ENCODE measurements around the gene SYNPO.

The SYNPO gene

DNA sequence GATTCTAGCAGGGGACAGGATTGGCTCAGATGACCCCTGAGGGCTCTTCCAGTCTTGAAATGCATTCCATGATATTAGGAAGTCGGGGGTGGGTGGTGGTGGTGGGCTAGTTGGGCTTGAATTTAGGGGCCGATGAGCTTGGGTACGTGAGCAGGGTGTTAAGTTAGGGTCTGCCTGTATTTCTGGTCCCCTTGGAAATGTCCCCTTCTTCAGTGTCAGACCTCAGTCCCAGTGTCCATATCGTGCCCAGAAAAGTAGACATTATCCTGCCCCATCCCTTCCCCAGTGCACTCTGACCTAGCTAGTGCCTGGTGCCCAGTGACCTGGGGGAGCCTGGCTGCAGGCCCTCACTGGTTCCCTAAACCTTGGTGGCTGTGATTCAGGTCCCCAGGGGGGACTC lies 17.7 kb downstream of the SYNPO start:
- TF ChIP-seq CTCF (IDR thresholded peaks at IDR 0.05; ENCODE audit: low read depth, low read length, missing control alignments): no peak
- no peak for DNase-seq (ENCODE audit: low read depth)
- H3K4me3 ChIP-seq (ENCODE audit: low read depth, low read length): no peak overlapping the region

- no peak for TF ChIP-seq CTCF (IDR thresholded peaks at IDR 0.05; ENCODE audit: low read depth, low read length, missing control alignments)
- no peak for DNase-seq (ENCODE audit: low read depth)
- no peak overlapping the region for H3K4me3 ChIP-seq (ENCODE audit: low read depth, low read length)
These were observed 18.3 kb downstream of the SYNPO start for GRCh38 chr5:150658699-150659265.

- DNase-seq (ENCODE audit: low read depth): no peak
- no peak overlapping the region for H3K4me3 ChIP-seq (ENCODE audit: low read depth, low read length)
- no peak for TF ChIP-seq CTCF (IDR thresholded peaks at IDR 0.05; ENCODE audit: low read depth, low read length, missing control alignments)
These were observed 19.1 kb downstream of the SYNPO start for GRCh38 chr5:150659360-150660107.

GRCh38 chr5:150660108-150660831 lies 19.8 kb downstream of the SYNPO start:
- DNase-seq (ENCODE audit: low read depth): no peak
- H3K4me3 ChIP-seq (ENCODE audit: low read depth, low read length): no peak overlapping the region
- no peak for TF ChIP-seq CTCF (IDR thresholded peaks at IDR 0.05; ENCODE audit: low read depth, low read length, missing control alignments)

DNA sequence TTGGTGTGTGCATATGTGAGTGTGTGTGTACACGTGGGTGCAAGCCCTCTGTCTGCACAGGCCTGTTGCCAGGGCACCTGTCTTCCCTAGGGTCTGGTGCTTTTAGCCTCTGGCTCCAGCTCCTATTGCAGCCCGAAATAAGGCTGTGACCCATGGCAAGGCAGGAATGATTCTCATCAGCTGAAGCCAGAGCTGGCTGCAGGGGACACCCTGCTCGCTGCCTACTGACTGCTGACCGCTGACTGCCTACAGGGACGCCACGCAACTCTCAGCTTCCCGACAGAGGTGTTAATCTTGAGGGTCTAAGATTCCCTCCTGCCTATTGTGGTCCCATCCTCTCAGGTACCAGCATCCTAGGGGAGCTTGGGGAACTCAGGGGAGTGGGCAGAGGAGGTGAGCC lies 20.6 kb downstream of the SYNPO start, which contains the start of gene MYOZ3:
TSS of gene MYOZ3 (plus strand) at position 166 of the 400 bp plus-strand sequence. CDS start 1,691 bp downstream, outside the sequence.
- no peak for TF ChIP-seq CTCF (IDR thresholded peaks at IDR 0.05; ENCODE audit: low read depth, low read length, missing control alignments)
- no peak for DNase-seq (ENCODE audit: low read depth)
- H3K4me3 ChIP-seq (ENCODE audit: low read depth, low read length): no peak within 1 kb of the TSS

- no peak for TF ChIP-seq CTCF (IDR thresholded peaks at IDR 0.05; ENCODE audit: low read depth, low read length, missing control alignments)
- H3K4me3 ChIP-seq (ENCODE audit: low read depth, low read length): no peak overlapping the region
- DNase-seq (ENCODE audit: low read depth): no peak
These were observed 21.5 kb downstream of the SYNPO start for GRCh38 chr5:150661821-150662596.

Measured in GM12864 (cell line).